HG02759 (cell line): Measurements from ENCODE around the gene LMO7.
A peak's percentile ranks its signal among the peaks of the same experiment; 100 is the strongest.

Experiments used
- ATAC-seq: cut with Tn5 transposase; IDR thresholded peaks from one replicate; pipeline ENCODE4 v1.9.1; 2021; ENCODE audit warnings: mild to moderate bottlenecking, moderate library complexity; ENCODE audit not compliant: unreplicated experiment

The LMO7 gene

DNA sequence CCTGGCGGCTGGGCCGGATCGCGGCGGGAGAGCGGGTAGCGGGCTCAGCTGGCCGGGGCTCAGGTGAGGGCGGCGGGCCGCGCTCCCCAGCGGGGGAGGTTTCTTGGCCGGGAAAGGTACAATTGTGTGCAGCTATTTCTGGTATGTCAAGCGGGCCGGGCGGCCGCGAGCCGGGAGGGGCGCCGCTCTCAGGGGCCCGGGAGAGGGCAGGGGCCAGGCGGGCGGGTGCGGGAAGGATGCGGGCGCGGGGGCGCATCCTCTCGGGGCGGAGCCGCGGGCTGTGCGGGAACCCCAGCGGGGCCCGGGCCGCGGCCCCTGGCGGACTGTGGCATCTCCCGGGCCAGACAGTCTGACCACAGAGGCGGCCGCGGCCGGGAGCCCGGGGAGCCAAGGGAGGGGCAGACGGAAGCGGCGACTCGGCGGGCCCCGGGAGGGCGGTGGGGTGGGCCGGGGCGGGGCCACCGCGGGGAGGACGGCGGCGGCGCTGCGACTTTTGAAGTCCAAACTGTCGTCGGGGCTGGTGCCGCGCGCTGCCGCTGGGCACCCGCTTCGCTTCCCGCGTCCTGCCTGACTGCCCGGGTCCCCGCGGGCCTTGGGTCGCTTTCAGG is at the start of gene LMO7:
Gene LMO7, plus strand, starts transcription at position 503 of the 608 bp plus-strand sequence. CDS start 328 bp downstream, outside the sequence.
- ATAC-seq, result peak; percentile 64

GRCh38 chr13:75587679-75588078 is 48.5 kb upstream of the LMO7 start:
- no peak for ATAC-seq

DNA sequence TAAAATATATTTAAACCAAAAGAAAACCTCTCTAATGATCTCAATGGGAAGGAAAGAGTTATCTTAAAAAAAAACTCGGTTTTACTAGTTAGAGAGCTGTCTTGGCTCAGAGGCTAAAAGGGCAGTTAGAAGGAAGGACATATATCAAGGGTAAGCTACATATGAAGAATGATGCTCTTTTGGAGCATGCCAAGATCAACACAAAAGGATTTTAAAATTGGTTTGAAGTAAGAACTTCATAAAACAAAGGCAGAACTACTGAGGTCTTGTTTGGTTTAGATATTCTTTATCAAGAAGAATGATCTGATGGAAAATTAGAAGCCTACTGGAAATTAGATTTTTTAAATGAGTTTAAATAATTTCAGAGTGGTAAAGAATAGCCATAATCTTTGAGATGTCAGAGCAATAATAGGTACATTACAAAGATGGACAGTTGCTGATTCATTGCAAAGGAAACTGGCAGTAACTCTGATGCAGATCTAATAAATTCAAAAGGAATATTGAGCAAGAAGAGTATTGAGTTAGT is 39.4 kb upstream of the LMO7 start:
- ATAC-seq, result no peak

DNA sequence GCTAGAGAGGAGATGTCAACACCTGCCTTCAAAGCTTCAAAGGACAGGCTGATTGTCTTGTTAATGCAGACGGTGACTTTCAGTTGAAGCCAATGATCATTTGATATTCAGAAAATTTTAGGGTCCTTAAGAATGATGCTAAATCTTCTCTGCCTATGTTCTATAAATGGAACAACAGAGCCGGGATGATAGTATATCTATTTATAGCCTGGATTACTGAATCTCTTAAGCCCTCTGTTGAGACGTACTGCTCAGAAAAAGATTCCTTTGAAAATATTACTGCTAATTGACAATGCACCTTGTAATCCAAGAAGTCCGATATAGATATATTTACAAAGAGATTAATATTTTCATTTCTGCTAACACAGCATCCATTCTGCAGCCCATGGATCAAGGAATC is 35.8 kb upstream of the LMO7 start:
- no peak for ATAC-seq

- ATAC-seq, result no peak
Measured at GRCh38 chr13:75603038-75603437, 33.1 kb upstream of the LMO7 start.

DNA sequence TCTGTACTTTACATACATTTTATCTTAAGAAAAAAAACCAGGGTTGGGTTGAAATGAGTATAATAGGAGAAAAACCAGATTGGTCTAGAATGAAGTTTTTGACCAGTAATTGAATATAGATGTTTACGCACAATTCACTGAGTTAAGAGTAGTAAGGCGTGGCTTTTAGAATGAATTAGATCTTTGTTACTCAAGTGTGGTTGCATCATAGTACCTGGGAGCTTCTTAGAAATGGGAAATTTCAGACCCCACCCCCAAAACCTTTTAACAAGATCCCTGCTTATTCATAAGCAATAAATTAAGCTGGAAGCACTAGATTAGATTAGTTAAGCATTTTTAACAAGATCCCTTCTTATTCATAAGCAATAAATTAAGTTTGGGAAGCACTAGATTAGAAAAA is 28.7 kb upstream of the LMO7 start:
- ATAC-seq, result no peak

DNA sequence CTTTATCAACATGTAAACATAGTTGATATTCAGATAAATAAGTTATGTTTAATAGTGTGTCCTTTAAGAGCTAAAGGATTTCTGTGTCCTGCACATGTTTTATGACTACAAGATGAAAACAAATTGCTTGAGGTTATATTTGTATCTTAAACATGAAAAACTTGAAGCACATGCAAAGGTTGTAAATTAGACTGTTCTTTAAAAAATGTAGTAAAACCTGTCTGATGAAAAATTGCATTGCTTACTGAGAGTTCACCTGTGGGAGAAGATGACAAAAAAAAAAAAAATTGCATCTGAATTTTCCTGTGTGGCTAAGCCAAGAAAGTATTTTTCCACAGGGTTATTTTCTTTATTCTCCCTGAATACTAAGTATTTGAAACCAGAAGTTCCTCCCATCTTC is 25.7 kb upstream of the LMO7 start:
- no peak for ATAC-seq

GRCh38 chr13:75612354-75612753 is 23.8 kb upstream of the LMO7 start:
- no peak for ATAC-seq

- ATAC-seq, result no peak
Measured at GRCh38 chr13:75617230-75617629, 18.9 kb upstream of the LMO7 start.

- ATAC-seq, result no peak
Measured at GRCh38 chr13:75618308-75618707, 17.8 kb upstream of the LMO7 start.

DNA sequence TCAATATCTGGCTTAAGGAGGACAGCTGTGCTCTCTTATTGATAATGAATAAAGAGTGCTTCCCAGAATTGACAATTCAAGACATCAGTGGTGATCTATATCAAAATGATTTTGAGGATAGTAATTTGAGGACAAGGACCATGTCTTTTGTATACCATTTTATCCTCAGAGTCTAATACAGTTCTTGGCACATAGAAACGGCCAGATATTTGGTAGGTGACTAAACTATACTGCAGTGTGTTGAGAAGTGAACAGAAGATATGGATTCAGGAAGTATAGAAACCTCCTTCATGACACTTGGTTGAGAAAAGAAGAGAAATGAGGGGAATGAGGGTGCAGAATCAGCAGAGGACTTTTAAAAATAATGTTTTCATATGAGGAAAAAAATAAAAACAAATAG is 16.1 kb upstream of the LMO7 start:
- ATAC-seq, result no peak

DNA sequence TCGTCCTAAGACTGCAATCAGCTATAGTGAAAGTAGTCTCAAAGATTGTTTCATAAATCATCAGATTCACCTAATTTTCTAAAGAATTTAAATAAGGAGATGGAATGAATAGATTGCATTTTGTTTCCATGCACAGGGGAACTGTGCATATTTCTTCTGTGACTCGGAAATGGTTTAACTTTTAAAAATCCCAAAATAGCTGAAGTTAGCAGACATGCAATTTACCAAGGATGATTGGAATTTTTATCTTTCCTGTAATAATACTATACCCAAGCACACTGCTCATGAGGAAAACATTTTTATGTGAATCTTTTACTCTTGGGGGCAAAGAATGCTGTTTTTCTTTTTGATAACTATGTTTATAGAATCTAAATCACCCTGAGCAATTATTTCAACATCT is 15.0 kb upstream of the LMO7 start:
- ATAC-seq, result no peak

DNA sequence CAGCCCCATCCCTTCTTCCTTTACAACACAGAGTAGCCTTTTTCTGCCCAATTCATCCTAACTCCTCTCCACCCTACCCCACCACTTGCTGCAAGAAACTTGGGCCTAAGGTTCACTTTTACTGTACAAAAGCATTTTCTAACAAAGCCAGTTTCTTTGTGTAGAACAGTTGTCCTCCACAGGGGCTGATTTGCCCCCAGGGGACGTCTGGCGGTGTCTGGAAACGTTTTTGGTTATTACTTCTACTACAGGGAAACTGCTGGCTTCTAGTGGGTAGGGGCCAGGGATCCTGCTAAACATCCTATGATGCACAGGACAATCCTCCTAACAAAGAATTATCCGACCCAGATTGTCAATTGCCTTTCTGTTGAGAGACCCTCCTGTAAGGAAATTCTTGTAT is 7.3 kb upstream of the LMO7 start:
- no peak for ATAC-seq

GRCh38 chr13:75633285-75633684 is 2.8 kb upstream of the LMO7 start:
- ATAC-seq, result no peak

GRCh38 chr13:75635101-75635827 is 866 bp upstream of the LMO7 start:
- no peak for ATAC-seq

- ATAC-seq, result peak; percentile 52
Measured at GRCh38 chr13:75636436-75637180, 478 bp downstream of the LMO7 start.

DNA sequence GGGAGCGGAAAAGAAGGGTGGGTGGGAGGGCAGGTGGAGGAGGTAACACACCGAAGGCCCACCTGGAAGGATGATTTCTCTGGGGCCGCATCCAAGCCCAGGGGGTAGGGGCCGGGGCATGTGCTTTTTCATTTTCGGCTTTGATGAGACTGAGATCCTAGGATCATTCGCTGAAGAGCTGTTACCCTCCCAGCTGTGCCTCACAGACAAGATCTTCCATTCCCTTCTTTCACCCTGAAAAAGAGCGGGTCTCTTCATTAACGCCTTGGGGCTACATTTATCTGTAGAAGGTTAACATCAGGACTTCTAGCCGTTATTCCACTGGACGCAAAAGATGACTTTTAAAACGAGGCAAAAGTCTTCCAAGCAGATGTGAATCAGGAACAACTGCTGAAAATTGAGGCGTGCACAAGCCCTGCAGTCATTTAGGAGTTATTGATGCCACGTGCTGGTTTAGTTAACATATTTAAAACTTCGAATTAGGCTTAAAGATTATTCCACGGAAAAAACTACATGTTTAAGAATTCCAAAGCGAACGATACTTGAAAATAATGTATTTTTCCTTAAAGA is 1.1 kb downstream of the LMO7 start:
- no peak for ATAC-seq

DNA sequence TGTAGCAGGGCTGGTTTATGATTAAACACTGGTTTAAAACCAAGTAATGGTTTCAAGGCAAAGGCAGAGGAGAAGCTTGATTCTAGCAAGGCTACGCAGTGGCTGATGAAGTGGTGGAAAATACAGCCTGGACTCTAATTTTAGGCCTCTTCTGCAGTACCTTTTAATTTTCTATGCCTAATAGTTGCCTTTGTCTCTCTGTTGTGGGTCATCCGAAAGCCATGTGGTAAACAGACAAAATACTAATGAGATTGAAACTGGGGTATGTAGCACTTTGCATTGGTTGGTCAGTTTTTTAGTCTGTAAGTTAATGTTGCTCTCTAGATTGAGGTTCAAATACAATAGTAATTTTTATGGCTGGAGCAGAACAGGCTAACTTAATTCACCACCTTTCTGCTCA is 3.3 kb downstream of the LMO7 start:
- ATAC-seq, result no peak

GRCh38 chr13:75641026-75641425 is 4.9 kb downstream of the LMO7 start:
- ATAC-seq, result no peak

GRCh38 chr13:75643182-75643581 is 7.1 kb downstream of the LMO7 start:
- no peak for ATAC-seq

GRCh38 chr13:75643693-75644092 is 7.6 kb downstream of the LMO7 start:
- no peak for ATAC-seq
